ENCODE measurements around the gene TMEM86A. TPM values are rescaled to one million over a fixed set of nuclear protein-coding genes. Genes with fewer than 3 reads are reported as not detected.

TMEM86A gene
- total and polyA plus RNA-seq, 2 of the 8 experiments (the other 6 are each of a cell fraction or from before 2014, with no cell fraction given) = 1.5 to 1.7 TPM

DNA sequence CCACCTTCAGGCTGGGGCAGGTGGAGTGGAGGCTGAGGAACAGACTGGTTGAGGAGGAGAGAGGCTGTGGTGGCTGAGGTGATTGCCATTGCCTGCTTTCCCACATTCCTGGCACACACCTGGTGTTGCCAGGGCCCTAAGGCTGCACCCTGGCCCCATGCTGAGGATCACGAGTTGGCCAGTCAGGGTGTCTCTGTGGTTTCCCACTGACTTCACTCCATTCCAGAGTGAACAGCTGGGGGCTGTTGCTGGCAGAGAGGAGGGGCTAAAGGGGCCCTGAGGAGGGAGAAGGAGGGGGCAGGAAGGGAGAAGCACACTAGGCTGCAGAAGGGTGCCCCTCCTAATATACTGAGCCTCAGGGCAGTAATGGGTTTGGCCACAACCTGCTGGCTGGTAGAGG lies 1.8 kb downstream of the TMEM86A start (continued):
- TF ChIP-seq KDM4A (IDR thresholded peaks at IDR 0.05; ENCODE audit: low read depth, low read length, severe bottlenecking) (no peak), TBP (IDR thresholded peaks at IDR 0.05; ENCODE audit: low read depth, low read length) (no peak), EP300 (IDR thresholded peaks at IDR 0.05; ENCODE audit: borderline replicate concordance in 1 of 2, low read depth in 2 of 2, low read length in 2 of 2) (no peak), JUN (IDR thresholded peaks at IDR 0.05; ENCODE audit: low read depth, low read length) (no peak)
- TF ChIP-seq, protein P1, sequence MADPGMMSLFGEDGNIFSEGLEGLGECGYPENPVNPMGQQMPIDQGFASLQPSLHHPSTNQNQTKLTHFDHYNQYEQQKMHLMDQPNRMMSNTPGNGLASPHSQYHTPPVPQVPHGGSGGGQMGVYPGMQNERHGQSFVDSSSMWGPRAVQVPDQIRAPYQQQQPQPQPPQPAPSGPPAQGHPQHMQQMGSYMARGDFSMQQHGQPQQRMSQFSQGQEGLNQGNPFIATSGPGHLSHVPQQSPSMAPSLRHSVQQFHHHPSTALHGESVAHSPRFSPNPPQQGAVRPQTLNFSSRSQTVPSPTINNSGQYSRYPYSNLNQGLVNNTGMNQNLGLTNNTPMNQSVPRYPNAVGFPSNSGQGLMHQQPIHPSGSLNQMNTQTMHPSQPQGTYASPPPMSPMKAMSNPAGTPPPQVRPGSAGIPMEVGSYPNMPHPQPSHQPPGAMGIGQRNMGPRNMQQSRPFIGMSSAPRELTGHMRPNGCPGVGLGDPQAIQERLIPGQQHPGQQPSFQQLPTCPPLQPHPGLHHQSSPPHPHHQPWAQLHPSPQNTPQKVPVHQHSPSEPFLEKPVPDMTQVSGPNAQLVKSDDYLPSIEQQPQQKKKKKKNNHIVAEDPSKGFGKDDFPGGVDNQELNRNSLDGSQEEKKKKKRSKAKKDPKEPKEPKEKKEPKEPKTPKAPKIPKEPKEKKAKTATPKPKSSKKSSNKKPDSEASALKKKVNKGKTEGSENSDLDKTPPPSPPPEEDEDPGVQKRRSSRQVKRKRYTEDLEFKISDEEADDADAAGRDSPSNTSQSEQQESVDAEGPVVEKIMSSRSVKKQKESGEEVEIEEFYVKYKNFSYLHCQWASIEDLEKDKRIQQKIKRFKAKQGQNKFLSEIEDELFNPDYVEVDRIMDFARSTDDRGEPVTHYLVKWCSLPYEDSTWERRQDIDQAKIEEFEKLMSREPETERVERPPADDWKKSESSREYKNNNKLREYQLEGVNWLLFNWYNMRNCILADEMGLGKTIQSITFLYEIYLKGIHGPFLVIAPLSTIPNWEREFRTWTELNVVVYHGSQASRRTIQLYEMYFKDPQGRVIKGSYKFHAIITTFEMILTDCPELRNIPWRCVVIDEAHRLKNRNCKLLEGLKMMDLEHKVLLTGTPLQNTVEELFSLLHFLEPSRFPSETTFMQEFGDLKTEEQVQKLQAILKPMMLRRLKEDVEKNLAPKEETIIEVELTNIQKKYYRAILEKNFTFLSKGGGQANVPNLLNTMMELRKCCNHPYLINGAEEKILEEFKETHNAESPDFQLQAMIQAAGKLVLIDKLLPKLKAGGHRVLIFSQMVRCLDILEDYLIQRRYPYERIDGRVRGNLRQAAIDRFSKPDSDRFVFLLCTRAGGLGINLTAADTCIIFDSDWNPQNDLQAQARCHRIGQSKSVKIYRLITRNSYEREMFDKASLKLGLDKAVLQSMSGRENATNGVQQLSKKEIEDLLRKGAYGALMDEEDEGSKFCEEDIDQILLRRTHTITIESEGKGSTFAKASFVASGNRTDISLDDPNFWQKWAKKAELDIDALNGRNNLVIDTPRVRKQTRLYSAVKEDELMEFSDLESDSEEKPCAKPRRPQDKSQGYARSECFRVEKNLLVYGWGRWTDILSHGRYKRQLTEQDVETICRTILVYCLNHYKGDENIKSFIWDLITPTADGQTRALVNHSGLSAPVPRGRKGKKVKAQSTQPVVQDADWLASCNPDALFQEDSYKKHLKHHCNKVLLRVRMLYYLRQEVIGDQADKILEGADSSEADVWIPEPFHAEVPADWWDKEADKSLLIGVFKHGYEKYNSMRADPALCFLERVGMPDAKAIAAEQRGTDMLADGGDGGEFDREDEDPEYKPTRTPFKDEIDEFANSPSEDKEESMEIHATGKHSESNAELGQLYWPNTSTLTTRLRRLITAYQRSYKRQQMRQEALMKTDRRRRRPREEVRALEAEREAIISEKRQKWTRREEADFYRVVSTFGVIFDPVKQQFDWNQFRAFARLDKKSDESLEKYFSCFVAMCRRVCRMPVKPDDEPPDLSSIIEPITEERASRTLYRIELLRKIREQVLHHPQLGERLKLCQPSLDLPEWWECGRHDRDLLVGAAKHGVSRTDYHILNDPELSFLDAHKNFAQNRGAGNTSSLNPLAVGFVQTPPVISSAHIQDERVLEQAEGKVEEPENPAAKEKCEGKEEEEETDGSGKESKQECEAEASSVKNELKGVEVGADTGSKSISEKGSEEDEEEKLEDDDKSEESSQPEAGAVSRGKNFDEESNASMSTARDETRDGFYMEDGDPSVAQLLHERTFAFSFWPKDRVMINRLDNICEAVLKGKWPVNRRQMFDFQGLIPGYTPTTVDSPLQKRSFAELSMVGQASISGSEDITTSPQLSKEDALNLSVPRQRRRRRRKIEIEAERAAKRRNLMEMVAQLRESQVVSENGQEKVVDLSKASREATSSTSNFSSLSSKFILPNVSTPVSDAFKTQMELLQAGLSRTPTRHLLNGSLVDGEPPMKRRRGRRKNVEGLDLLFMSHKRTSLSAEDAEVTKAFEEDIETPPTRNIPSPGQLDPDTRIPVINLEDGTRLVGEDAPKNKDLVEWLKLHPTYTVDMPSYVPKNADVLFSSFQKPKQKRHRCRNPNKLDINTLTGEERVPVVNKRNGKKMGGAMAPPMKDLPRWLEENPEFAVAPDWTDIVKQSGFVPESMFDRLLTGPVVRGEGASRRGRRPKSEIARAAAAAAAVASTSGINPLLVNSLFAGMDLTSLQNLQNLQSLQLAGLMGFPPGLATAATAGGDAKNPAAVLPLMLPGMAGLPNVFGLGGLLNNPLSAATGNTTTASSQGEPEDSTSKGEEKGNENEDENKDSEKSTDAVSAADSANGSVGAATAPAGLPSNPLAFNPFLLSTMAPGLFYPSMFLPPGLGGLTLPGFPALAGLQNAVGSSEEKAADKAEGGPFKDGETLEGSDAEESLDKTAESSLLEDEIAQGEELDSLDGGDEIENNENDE (IDR thresholded peaks at IDR 0.05; ENCODE audit: insufficient replicate concordance, low read length) = no peak
